Heart left ventricle (tissue), 16 donors: Measurements from ENCODE around the gene HPS5. TPM values are rescaled to one million over a fixed set of nuclear protein-coding genes. Genes with fewer than 3 reads are reported as not detected.

Experiments
- ATAC-seq, 4 donors: fragments of 200-7000 bp; cut with Tn5 transposase; one replicate each; pipeline ENCODE4 v1.9.1; 2020 to 2022; ENCODE audit warnings: moderate library complexity in 4 of 4, mild to moderate bottlenecking in 3 of 4, moderate number of reproducible peaks in 1 of 4
- DNase-seq, 5 donors: peaks; one replicate each; pipeline ENCODE4 v3.0.0-alpha.2; 2020
- H3K27ac ChIP-seq, 12 donors: fragments of 200-600 bp; sonication (generic) in 4 of 12; one replicate each; pipeline versions ENCODE4 v1.5.0 to v1.8.0; 2016 to 2022; ENCODE audit warnings: mild to moderate bottlenecking in 2 of 12
- H3K27me3 ChIP-seq, 9 donors: fragments of 200-600 bp; sonication (generic) in 2 of 9; one replicate each; pipeline versions ENCODE4 v1.5.1 to v1.8.0; 2016 to 2022; ENCODE audit warnings: mild to moderate bottlenecking in 3 of 9
- H3K36me3 ChIP-seq, 9 donors: fragments of 200-600 bp; sonication (generic) in 2 of 9; one replicate each; pipeline versions ENCODE4 v1.5.0 to v1.8.0; 2018 to 2022; ENCODE audit warnings: mild to moderate bottlenecking in 2 of 9
- H3K4me1 ChIP-seq, 12 donors: fragments of 200-600 bp; sonication (generic) in 4 of 12; one replicate each; pipeline versions ENCODE4 v1.5.0 to v1.8.0; 2016 to 2022; ENCODE audit warnings: mild to moderate bottlenecking in 3 of 12
- H3K4me3 ChIP-seq, 12 donors: fragments of 200-600 bp; sonication (generic) in 4 of 12; one replicate each; pipeline versions ENCODE4 v1.5.0 to v1.8.0; 2017 to 2022; ENCODE audit warnings: mild to moderate bottlenecking in 9 of 12, moderate library complexity in 4 of 12
- H3K9me3 ChIP-seq, 12 donors: fragments of 200-600 bp; sonication (generic) in 4 of 12; one replicate each; pipeline versions ENCODE4 v1.5.0 to v1.8.0; 2016 to 2022; ENCODE audit warnings: mild to moderate bottlenecking in 1 of 12
- CTCF ChIP-seq, 12 donors: fragments of 200-600 bp; sonication (generic) in 4 of 12; IDR thresholded peaks; one replicate each; pipeline versions ENCODE4 v1.5.0 to v1.8.0; 2018 to 2022; ENCODE audit warnings: antibody characterized with exemption in 12 of 12, mild to moderate bottlenecking in 5 of 12
- POLR2A ChIP-seq, 2 donors: fragments of 450-650 bp; IDR thresholded peaks; one replicate each; pipeline ENCODE4 v1.6.1; 2017; ENCODE audit warnings: antibody characterized with exemption in 2 of 2, mild to moderate bottlenecking in 2 of 2, moderate library complexity in 2 of 2
- WGBS, 4 donors: extraction: QIAGEN DNeasy Blood & Tissue Kit in 2 of 4; methylation state at CpG; one replicate each; pipeline versions ENCODE4 v1.1.5 to v1.1.7; 2013 to 2018; 5-methylcytosine and 5-hydroxymethylcytosine counted together
- intact Hi-C, 10 donors: fragments of 100-400 bp; cut with DNase I; formaldehyde crosslinking; loops; one replicate each; pipeline versions ENCODE4 v1.11.1 to v1.14.2; 2022
- polyA plus RNA-seq, 2 donors: library from polyadenylated mRNA; stranded (reverse); fragments of 200-250 nt; gene quantifications; one replicate each; pipeline ENCODE4 v1.2.3, GENCODE V29; 2013
- total RNA-seq, 9 donors: library from RNA; depleted of rRNA in 2 of 9; stranded (reverse); fragments of >200 nt in 2 of 9; fragmentation: NEBNext Ultra II Directional in 3 of 9; extraction: Animal tissue kit (Norgen Biotek cat#: 25700) in 3 of 9; gene quantifications; one replicate each; pipeline versions ENCODE4 v1.1.0 to v1.2.4, GENCODE V29; 2016 to 2023
- donor health status: ischemic (EF 13 %, LVEDD 7.1; RV severe dilation, severe dysfunction).
- donor health status: healthy with polysubstance abuse.
- donor health status: DM: no; HTN: yes; CAD: no.
- donor health status: DM: no; HTN: no; CAD: no.
- donor health status: ischemic (EF 25% LVEDD 6.9; RV normal size, moderate dysfunction).
- donor health status: ischemic (EF 25% LVEDD 5.7; RV mildly dilated, moderate dysfunction).
- donor health status: healthy.
- donor health status: DM: yes; HTN: yes; CAD: no.
- donor health status: ischemic (EF 35%, LVEDD 5.7; RV mildly dilated, moderate dysfunction).
- donor health status: nonischemic (EF 11% LVEDD 7.7; RV severe dilation, severe dysfunction).
- donor health status: DM: yes; HTN: yes; CAD: no.
- donor health status: PGD.
- donor health status: ischemic (EF 29% LVEDD 5.4; RV normal size, mild dysfunction).
- donor health status: nonischemic (EF 23%, LVEDD 6.1; RV moderate dilation, normal function).

Gene HPS5
- total and polyA plus RNA-seq, 11 donors: 6.1 to 19.3 (median 11.9) TPM

GRCh38 chr11:18312663-18313420 lies 9.1 kb downstream of the HPS5 start:
- H3K4me1 ChIP-seq: peaks cover 0 to 28% (median 0%) of the 10 kb centered on the region in 12 donors
- no peak for TF ChIP-seq POLR2A (IDR thresholded peaks at IDR 0.05)
- TF ChIP-seq CTCF (IDR thresholded peaks at IDR 0.05): no peak
- H3K4me3 ChIP-seq: no peak overlapping the region
- no peak for ATAC-seq
- no peaks in the 10 kb centered on the region for H3K27me3 ChIP-seq
- 56 to 64% (median 60%) methylated on average over 2 of the region's 2 CpGs for WGBS, 4 donors
- intact Hi-C loops: loop anchor here in 1 of 10 donors (10.0 kb wide), 1 partner anchor 322 kb away; the partner anchor contains the start of gene SPTY2D1
- H3K27ac ChIP-seq: peak overlapping the region in 4 of 12 donors; percentile 18 to 75 (median 31)
- H3K9me3 ChIP-seq: no peaks in the 10 kb centered on the region
- H3K36me3 ChIP-seq: peaks cover 0 to 44% (median 37%) of the 10 kb centered on the region in 9 donors
- no peak for DNase-seq

GRCh38 chr11:18312012-18312411 lies 9.9 kb downstream of the HPS5 start:
- Histone ChIP-seq H3K36me3 (peaks cover 0 to 51% (median 43%) of the 10 kb centered on the region in 9 donors), H3K9me3 (no peaks in the 10 kb centered on the region), H3K27me3 (no peaks in the 10 kb centered on the region), H3K4me1 (peaks cover 0 to 28% (median 0%) of the 10 kb centered on the region in 12 donors), H3K4me3 (no peak overlapping the region), H3K27ac (peak overlapping the region in 3 of 12 donors; percentile 18 to 75 (median 33))
- ATAC-seq (peak in 2 of 4 donors; percentile 32 to 63), DNase-seq (no peak)
- TF ChIP-seq CTCF (IDR thresholded peaks at IDR 0.05) (no peak), POLR2A (IDR thresholded peaks at IDR 0.05) (no peak)
- WGBS, 4 donors: 72 to 85% (median 81%) methylated on average over 3 of the region's 3 CpGs
- intact Hi-C loops: loop anchor here in 1 of 10 donors (10.0 kb wide), 1 partner anchor 323 kb away; the partner anchor contains the start of gene SPTY2D1

GRCh38 chr11:18310800-18311340 lies 11.1 kb downstream of the HPS5 start:
- peaks cover 0 to 59% (median 52%) of the 10 kb centered on the region in 9 donors for H3K36me3 ChIP-seq
- intact Hi-C loops: loop anchor here in 1 of 10 donors (10.0 kb wide), 1 partner anchor 324 kb away; the partner anchor contains the start of gene SPTY2D1
- no peaks in the 10 kb centered on the region for H3K9me3 ChIP-seq
- H3K4me1 ChIP-seq: peaks cover 0 to 28% (median 0%) of the 10 kb centered on the region in 12 donors
- H3K4me3 ChIP-seq: no peak overlapping the region
- WGBS, 4 donors: 87 to 93% (median 89%) methylated on average over 6 of the region's 6 CpGs
- H3K27ac ChIP-seq: no peak overlapping the region
- ATAC-seq (no peak), DNase-seq (no peak)
- H3K27me3 ChIP-seq: no peaks in the 10 kb centered on the region
- TF ChIP-seq POLR2A (IDR thresholded peaks at IDR 0.05): no peak
- no peak for TF ChIP-seq CTCF (IDR thresholded peaks at IDR 0.05)

- H3K4me3 ChIP-seq: no peak overlapping the region
- no peaks in the 10 kb centered on the region for H3K9me3 ChIP-seq
- no peak overlapping the region for H3K27ac ChIP-seq
- ATAC-seq (no peak), DNase-seq (no peak)
- H3K4me1 ChIP-seq: peaks cover 0 to 24% (median 0%) of the 10 kb centered on the region in 12 donors
- TF ChIP-seq CTCF (IDR thresholded peaks at IDR 0.05): no peak
- no peak for TF ChIP-seq POLR2A (IDR thresholded peaks at IDR 0.05)
- intact Hi-C loops: loop anchor here in 1 of 10 donors (10.0 kb wide), 1 partner anchor 325 kb away; the partner anchor contains the start of gene SPTY2D1
- no peaks in the 10 kb centered on the region for H3K27me3 ChIP-seq
- 96 to 98% (median 97%) methylated on average over 5 of the region's 5 CpGs for WGBS, 4 donors
- H3K36me3 ChIP-seq: peaks cover 0 to 69% (median 63%) of the 10 kb centered on the region in 9 donors
Measured at GRCh38 chr11:18309691-18310090, 12.2 kb downstream of the HPS5 start.
